GM12874 (cell line): ENCODE measurements around the gene ERCC6.

Experiments used
- TF ChIP-seq, protein P1 (sequence below): IDR thresholded peaks from 2 replicates; pipeline ENCODE4 v1.5.1; 2011; ENCODE audit warnings: low read depth, mild to moderate bottlenecking, control low read depth, low read length, moderate library complexity; ENCODE audit not compliant: insufficient read depth

ERCC6 gene

DNA sequence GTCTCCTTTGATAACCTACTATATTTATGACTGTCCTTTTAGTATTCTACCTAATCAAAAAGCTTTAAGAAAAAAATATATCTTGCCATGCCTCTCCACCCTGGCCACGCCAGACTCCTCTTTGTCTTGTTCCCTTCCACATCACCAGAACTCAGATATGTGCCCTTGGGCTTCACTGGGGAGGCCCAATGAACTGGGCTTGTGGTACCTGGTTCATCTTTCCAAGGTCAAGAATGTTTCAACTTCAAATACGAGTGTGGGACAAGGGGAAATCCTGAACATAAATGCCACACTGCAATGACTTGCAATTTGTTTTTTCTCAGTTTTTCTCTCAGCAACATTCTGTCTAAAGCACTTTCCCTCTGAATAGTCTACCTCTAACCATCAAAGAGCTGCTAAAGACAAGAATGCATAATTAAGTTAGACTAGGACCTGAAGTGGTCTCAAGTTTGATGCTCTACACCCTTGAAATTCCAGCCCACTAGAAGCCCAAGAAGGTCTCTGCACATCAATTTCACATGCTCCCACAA, 9.9 kb downstream of the ERCC6 start:
- TF ChIP-seq, protein P1, sequence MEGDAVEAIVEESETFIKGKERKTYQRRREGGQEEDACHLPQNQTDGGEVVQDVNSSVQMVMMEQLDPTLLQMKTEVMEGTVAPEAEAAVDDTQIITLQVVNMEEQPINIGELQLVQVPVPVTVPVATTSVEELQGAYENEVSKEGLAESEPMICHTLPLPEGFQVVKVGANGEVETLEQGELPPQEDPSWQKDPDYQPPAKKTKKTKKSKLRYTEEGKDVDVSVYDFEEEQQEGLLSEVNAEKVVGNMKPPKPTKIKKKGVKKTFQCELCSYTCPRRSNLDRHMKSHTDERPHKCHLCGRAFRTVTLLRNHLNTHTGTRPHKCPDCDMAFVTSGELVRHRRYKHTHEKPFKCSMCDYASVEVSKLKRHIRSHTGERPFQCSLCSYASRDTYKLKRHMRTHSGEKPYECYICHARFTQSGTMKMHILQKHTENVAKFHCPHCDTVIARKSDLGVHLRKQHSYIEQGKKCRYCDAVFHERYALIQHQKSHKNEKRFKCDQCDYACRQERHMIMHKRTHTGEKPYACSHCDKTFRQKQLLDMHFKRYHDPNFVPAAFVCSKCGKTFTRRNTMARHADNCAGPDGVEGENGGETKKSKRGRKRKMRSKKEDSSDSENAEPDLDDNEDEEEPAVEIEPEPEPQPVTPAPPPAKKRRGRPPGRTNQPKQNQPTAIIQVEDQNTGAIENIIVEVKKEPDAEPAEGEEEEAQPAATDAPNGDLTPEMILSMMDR = no peak

DNA sequence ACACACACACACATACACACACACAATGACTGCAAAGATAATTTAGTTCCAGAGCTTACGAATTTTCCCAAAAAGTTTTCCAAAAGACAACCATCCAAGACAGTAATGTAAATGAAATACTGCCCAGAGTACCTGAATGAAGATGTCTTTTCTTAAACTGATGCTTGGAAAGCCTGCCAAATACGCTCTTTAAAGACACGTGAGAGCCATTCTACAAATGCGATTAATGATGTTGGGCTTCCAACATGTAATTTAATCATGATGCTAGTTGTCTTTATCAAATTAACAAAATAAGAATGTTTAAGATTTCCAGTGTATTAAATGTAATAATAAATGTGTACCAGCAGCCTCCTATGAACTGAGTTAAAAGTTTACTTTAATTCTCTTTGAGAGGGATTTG, 11.1 kb downstream of the ERCC6 start:
- TF ChIP-seq, protein P1 = no peak

DNA sequence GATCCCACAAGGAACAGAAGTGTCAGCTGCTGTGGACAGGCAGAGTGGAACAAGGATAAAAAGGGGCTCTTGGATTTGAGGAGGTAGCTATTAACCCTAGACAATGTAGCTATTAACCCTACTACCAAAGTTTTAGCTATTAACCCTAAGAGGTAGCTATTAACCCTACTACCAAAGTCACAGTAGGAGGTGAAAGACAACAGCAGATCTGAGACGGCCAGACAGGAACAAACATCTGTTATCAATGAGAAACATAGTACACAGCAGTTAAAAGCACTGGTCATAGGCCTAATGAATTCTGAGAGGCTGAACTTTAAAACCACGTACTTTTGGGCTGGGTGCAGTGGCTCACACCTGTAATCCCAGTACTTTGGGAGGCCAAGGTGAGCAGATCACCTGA, 11.9 kb downstream of the ERCC6 start:
- TF ChIP-seq, protein P1 = no peak

DNA sequence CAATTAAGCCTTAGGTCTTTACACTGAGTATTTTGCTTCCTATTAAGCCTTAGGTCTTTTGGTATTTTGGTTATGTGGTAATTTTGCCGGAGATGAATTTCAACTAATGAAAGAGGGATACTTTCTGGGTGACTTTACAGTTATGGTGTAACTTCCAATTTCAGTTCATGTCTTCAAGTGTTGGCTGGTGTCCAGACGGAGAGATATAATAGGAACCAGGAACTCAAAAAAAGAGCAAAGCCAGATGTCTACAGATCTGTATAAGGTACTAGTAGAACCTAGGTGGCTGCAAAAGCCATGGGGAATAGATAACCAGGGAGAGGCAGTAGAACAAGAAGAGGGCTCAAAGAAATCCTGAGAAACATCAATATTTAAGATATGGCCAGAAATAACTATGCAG, 12.3 kb downstream of the ERCC6 start:
- TF ChIP-seq, protein P1 = no peak

DNA sequence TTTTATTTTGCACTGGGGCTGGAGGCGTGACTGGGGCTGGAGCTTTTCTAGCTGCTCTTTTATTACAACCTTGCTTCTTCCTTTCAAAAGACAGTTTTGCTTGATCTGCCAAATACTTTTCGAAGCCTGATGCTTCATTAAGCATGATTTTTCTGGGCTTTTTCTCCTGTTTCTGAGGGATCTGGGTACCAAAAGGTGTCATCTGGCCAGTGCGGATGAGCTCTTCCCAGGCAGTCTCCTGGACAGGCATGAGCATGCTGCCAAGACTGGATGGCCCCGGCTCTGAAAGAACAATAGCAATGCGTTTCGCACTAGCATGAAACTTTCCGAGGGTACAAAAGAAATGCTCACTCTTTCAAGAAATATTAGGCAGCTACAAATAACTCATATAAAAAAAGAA, 14.4 kb downstream of the ERCC6 start:
- TF ChIP-seq, protein P1 = no peak

DNA sequence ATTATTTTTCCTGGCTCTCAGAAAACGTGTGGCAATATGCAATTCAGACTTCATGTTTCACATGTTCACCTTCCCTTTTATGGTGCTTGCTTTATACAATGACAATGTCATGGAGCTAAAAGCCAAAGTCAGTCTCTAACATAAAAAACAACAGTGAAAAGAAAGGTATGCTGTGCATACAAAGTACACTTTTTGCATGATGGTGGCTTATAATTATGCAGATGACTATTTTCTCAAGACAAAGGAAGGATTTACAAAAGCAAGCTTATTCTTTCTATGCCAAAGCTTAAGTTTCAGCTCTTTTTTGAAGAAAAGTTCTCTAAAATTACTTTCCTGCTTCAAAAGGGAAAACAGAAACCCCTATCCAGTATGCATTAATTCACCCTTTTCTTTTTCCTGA, 15.6 kb downstream of the ERCC6 start:
- TF ChIP-seq, protein P1 = no peak

DNA sequence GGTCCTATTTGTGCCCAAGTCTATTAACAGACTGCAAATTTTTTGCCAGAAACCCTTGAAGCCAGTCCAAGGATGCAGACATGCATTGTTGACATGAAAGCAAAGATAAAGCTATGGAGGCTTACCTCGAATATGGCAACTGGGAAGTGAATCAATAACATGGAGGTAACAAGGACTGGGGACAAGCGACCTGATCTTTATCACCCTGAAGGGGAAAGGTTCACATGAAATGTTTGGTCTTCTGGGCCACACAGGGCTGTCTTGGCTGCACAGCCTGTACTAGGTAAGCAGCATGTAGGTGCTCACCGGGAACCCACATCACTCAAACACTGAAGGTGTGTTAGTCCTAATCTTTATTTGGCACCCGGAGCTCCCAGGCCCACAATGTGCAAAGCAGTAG, 17.9 kb downstream of the ERCC6 start:
- TF ChIP-seq, protein P1 = no peak
